GM20000 (cell line): ENCODE data around the gene CGB8.

Experiments used
- DNase-seq: peaks from one replicate; pipeline ENCODE4 v3.0.0; 2012; ENCODE audit warnings: low spot score
- TF ChIP-seq, protein P1 (sequence below): IDR thresholded peaks from 2 replicates; pipeline ENCODE4 v1.5.1; 2012; ENCODE audit warnings: mild to moderate bottlenecking, control low read depth; ENCODE audit errors: extremely low read depth, missing control alignments

The CGB8 gene

DNA sequence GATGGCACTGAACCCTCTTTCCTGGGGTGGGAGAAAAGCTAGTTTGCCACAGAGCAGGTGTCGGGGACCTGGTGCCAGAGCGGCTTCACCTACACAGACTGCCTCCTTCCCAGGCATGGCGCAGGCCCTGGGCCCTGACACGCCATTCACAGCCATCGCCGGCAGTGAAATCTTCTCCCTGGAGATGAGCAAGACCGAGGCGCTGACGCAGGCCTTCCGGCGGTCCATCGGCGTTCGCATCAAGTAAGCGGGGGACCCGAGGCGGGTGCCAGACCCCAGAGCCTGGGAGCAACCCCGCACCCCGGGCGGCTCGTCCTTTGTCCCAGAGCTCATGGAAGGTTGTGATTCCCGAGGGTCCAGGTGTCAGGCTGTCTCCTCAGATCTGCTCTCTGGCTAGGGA lies 42.0 kb downstream of the CGB8 start:
- DNase-seq: no peak
- TF ChIP-seq, protein P1, sequence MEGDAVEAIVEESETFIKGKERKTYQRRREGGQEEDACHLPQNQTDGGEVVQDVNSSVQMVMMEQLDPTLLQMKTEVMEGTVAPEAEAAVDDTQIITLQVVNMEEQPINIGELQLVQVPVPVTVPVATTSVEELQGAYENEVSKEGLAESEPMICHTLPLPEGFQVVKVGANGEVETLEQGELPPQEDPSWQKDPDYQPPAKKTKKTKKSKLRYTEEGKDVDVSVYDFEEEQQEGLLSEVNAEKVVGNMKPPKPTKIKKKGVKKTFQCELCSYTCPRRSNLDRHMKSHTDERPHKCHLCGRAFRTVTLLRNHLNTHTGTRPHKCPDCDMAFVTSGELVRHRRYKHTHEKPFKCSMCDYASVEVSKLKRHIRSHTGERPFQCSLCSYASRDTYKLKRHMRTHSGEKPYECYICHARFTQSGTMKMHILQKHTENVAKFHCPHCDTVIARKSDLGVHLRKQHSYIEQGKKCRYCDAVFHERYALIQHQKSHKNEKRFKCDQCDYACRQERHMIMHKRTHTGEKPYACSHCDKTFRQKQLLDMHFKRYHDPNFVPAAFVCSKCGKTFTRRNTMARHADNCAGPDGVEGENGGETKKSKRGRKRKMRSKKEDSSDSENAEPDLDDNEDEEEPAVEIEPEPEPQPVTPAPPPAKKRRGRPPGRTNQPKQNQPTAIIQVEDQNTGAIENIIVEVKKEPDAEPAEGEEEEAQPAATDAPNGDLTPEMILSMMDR: no peak

DNA sequence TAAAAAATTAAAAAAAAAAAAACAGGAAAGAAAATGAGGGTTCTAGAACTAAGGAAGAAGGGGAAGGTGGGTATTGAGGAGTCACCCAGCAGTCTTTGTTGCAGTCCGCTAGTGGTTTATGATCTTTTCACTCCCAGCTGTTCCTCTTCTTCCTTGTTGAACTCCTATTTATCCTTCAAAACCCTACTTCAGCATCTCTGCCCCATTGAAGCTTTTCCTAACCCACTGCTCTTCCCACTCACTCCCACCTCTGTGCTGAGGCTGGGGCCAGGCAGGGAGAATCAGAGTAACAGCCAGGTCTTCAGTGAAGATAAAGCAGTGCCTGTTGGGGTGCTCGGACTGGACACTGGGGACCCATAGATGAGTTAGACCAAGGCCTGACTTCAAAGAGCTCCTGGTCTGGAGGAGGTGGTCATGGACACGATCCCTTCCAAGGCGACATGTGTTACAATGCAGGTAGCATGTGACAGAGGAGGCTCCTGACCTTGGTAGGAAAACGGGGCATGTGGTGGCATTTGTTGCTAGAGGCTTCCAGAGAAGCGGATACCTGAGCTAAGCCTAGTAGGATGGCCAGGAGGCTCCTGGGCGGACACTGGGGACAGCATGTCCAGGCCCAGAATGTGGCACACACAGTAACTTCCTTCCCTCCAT lies 43.8 kb downstream of the CGB8 start:
- TF ChIP-seq, protein P1: no peak
- no peak for DNase-seq

GRCh38 chr19:49004133-49004532 lies 44.8 kb downstream of the CGB8 start:
- TF ChIP-seq, protein P1: no peak
- DNase-seq: no peak

DNA sequence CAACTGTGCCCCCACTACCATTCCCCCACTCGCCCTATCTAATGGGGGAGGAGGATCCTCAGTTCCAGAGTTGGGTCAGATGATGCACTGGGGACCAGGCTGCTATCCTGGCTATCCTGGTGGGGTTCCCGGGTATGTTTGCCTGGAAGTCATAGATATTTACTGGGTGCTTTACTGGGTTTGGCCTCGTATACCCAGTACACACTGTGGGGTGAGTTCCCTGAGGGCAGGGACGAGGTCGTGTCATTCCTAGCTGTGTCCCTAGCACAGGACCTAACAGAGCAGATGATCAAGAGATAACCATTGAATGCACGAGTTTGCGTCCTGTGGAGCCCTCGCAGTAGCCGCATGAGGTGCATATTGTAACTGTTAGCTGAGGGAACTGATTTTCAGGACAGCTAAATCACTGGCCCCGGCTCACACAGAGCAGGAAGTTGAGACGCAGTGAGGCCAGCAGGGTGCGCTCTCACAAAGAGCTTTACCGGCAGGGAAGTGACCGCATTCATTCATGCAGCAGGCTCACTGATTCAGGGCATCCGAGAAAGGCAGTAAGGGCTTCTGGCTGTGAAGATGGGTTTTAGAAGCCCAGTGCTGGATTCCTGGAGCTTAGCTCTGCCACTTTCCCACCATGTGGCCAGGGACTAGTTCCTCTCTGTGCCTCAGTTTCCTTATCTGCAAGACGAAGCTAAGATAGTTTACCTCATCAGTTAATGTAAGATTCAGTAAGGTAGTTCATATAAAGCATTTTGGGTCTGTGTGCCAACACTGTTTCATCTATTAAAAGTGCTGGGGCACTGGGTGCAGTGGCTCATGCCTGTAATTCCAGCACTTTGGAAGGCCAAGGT lies 49.2 kb downstream of the CGB8 start:
- TF ChIP-seq, protein P1: peak; percentile 41

DNA sequence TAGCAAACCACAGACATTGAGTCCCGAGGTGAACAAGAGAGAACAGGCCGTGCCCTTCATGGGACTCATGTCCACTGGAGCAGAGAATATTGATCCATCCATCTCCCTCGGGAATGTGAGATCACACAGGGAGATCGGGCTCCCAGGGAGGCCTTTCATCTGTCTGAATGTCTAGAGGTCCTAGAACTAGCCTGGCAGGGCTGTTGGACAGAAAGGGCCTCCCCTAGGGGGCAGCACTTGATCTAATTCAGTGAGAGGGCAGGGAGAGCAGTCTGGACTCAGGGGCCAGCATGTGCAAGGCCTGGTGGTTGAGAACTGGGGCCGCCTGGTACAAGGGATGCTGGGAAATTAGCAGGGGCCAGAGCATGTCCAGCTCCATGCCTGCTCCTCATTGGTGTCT lies 50.9 kb downstream of the CGB8 start:
- peak; percentile 57 for DNase-seq
- TF ChIP-seq, protein P1: peak; percentile 67

More for the DNA sequence above, 49.2 kb downstream of the CGB8 start:
- peak; percentile 60 for DNase-seq
